T1000 (cell line): ENCODE results near the gene LRRC61.
"Not testable (repeated sequence)": the region's sequence is repeated elsewhere in the genome, so short reads cannot be mapped to it uniquely, and the experiment has no call there.

Source experiments
- DNase-seq: peaks from one replicate; lab custom pipeline; 2025; ENCODE audit warnings: mixed read lengths; lab: John Stamatoyannopoulos, UW

Gene LRRC61

GRCh38 chr7:150322833-150323681 lies at the start of gene LRRC61, which contains the start of gene ACTR3C:
LRRC61 (plus strand) TSS chr7:150323355; CDS start chr7:150336862, 13,507 bp downstream.
ACTR3C (minus strand) TSS chr7:150323545; CDS start chr7:150295296, 28,249 bp downstream.
- DNase-seq, result no peak

GRCh38 chr7:150276132-150276695 lies 46.9 kb upstream of the LRRC61 start:
- DNase-seq, result not testable (repeated sequence)

- DNase-seq, result not testable (repeated sequence)
Measured at GRCh38 chr7:150278383-150278782, 44.8 kb upstream of the LRRC61 start.

- DNase-seq, result not testable (repeated sequence)
Measured at GRCh38 chr7:150281681-150282403, 41.3 kb upstream of the LRRC61 start.

GRCh38 chr7:150283111-150283510 lies 40.0 kb upstream of the LRRC61 start:
- not testable (repeated sequence) for DNase-seq

GRCh38 chr7:150283608-150284007 lies 39.5 kb upstream of the LRRC61 start:
- not testable (repeated sequence) for DNase-seq

- not testable (repeated sequence) for DNase-seq
Measured at GRCh38 chr7:150285849-150286754, 37.1 kb upstream of the LRRC61 start.

GRCh38 chr7:150287815-150288214 lies 35.3 kb upstream of the LRRC61 start:
- DNase-seq, result not testable (repeated sequence)

- DNase-seq, result not testable (repeated sequence)
Measured at GRCh38 chr7:150288816-150289215, 34.3 kb upstream of the LRRC61 start.

GRCh38 chr7:150290317-150290716 lies 32.8 kb upstream of the LRRC61 start:
- DNase-seq, result not testable (repeated sequence)

GRCh38 chr7:150295027-150295426 lies 28.1 kb upstream of the LRRC61 start:
- DNase-seq, result not testable (repeated sequence)

- DNase-seq, result not testable (repeated sequence)
Measured at GRCh38 chr7:150295614-150296013, 27.5 kb upstream of the LRRC61 start.

- not testable (repeated sequence) for DNase-seq
Measured at GRCh38 chr7:150296802-150297201, 26.4 kb upstream of the LRRC61 start.

GRCh38 chr7:150297978-150298377 lies 25.2 kb upstream of the LRRC61 start:
- not testable (repeated sequence) for DNase-seq

- not testable (repeated sequence) for DNase-seq
Measured at GRCh38 chr7:150302908-150303310, 20.2 kb upstream of the LRRC61 start.

GRCh38 chr7:150304499-150305258 lies 18.5 kb upstream of the LRRC61 start:
- DNase-seq, result not testable (repeated sequence)

- DNase-seq, result not testable (repeated sequence)
Measured at GRCh38 chr7:150305259-150305902, 17.8 kb upstream of the LRRC61 start.

GRCh38 chr7:150305903-150306284 lies 17.3 kb upstream of the LRRC61 start:
- not testable (repeated sequence) for DNase-seq

GRCh38 chr7:150306377-150306776 lies 16.8 kb upstream of the LRRC61 start:
- DNase-seq, result not testable (repeated sequence)

- no peak for DNase-seq
Measured at GRCh38 chr7:150307129-150307528, 16.0 kb upstream of the LRRC61 start.
